OCI-LY1 (cell line): ENCODE measurements around the gene TMSB15B.
"Not testable (repeated sequence)": the region's sequence is repeated elsewhere in the genome, so short reads cannot be mapped to it uniquely, and the experiment has no call there.

Source experiments
- H2AFZ ChIP-seq: fragments of 200-600 bp; sonication (generic), shearing (Covaris generic); 2 replicates; pipeline ENCODE4 v1.6.0; 2014; ENCODE audit warnings: antibody characterized with exemption, mild to moderate bottlenecking, low read length
- H3F3A ChIP-seq: fragments of 200-600 bp; sonication (generic), shearing (Covaris generic); 2 replicates; pipeline ENCODE4 v1.6.0; 2014; ENCODE audit warnings: mild to moderate bottlenecking, antibody characterized with exemption, low read length, moderate library complexity; ENCODE audit not compliant: insufficient read depth
- H3K27ac ChIP-seq: fragments of 200-600 bp; sonication (generic); 2 replicates; pipeline ENCODE4 v1.5.1; 2014; ENCODE audit warnings: low read length, mixed run types, mild to moderate bottlenecking, low read depth; ENCODE audit not compliant: poor library complexity, severe bottlenecking
- H3K27me3 ChIP-seq: fragments of 200-600 bp; sonication (generic); 2 replicates; pipeline ENCODE4 v1.6.0; 2014; ENCODE audit warnings: antibody characterized with exemption, mild to moderate bottlenecking, low read length, moderate library complexity; ENCODE audit not compliant: insufficient read depth
- H3K36me3 ChIP-seq: fragments of 200-600 bp; sonication (generic); 2 replicates; pipeline ENCODE4 v1.6.1; 2014; ENCODE audit warnings: mild to moderate bottlenecking, antibody characterized with exemption, low read length, moderate library complexity, mixed read lengths; ENCODE audit not compliant: insufficient read depth
- H3K4me1 ChIP-seq: fragments of 200-600 bp; sonication (generic); 2 replicates; pipeline ENCODE4 v1.5.1; 2014; ENCODE audit warnings: mild to moderate bottlenecking, low read length, moderate library complexity; ENCODE audit not compliant: insufficient read depth, severe bottlenecking
- H3K4me2 ChIP-seq: fragments of 200-600 bp; sonication (generic), shearing (Covaris generic); 2 replicates; pipeline ENCODE4 v1.6.1; 2014; ENCODE audit warnings: low read length
- H3K4me3 ChIP-seq: fragments of 200-600 bp; sonication (generic); 2 replicates; pipeline ENCODE4 v1.5.1; 2014; ENCODE audit warnings: low read length, low read depth, mild to moderate bottlenecking, mixed read lengths; ENCODE audit not compliant: poor library complexity, severe bottlenecking
- H3K79me2 ChIP-seq: fragments of 200-600 bp; shearing (Covaris generic); 2 replicates; pipeline ENCODE4 v1.6.1; 2016; ENCODE audit warnings: mixed run types, low read length, mixed read lengths; ENCODE audit not compliant: insufficient read depth
- H3K9ac ChIP-seq: fragments of 200-600 bp; sonication (generic), shearing (Covaris generic); 2 replicates; pipeline ENCODE4 v1.6.1; 2014; ENCODE audit warnings: mild to moderate bottlenecking, low read length, mixed read lengths
- H3K9me2 ChIP-seq: fragments of 200-600 bp; sonication (generic), shearing (Covaris generic); 2 replicates; pipeline ENCODE4 v1.6.1; 2014; ENCODE audit warnings: low read depth, mild to moderate bottlenecking, low read length, mixed read lengths
- H3K9me3 ChIP-seq: fragments of 200-600 bp; shearing (Covaris generic); 2 replicates; pipeline ENCODE4 v1.6.1; 2014; ENCODE audit warnings: low read length, mixed read lengths
- H4K20me1 ChIP-seq: fragments of 200-600 bp; sonication (generic), shearing (Covaris generic); 2 replicates; pipeline ENCODE4 v1.6.0; 2016; ENCODE audit warnings: mild to moderate bottlenecking, low read length; ENCODE audit not compliant: insufficient read depth
- CTCF ChIP-seq: fragments of 200-600 bp; sonication (generic), shearing (Covaris generic); IDR thresholded peaks from 2 replicates; pipeline ENCODE4 v1.5.1; 2017; ENCODE audit warnings: mild to moderate bottlenecking, antibody characterized with exemption, low read length, moderate library complexity, mixed read lengths
- EZH2 ChIP-seq: fragments of 200-600 bp; sonication (generic), shearing (Covaris generic); IDR thresholded peaks from 2 replicates; pipeline ENCODE4 v1.8.0; 2017; ENCODE audit warnings: borderline replicate concordance, mixed run types, mild to moderate bottlenecking, antibody characterized with exemption, low read length, moderate library complexity, mixed read lengths

The TMSB15B gene

GRCh38 chrX:103918571-103919269 is 43.7 kb upstream of the TMSB15B start:
- Histone ChIP-seq H3K4me1 (peaks cover 23% of the 10 kb centered on the region), H3K36me3 (no peaks in the 10 kb centered on the region), H3F3A (no peaks in the 10 kb centered on the region), H2AFZ (no peak overlapping the region), H3K9ac (peak overlapping the region; percentile 88), H3K4me3 (peak overlapping the region; percentile 79), H3K27me3 (no peaks in the 10 kb centered on the region), H3K4me2 (peak overlapping the region; percentile 97), H3K9me3 (no peaks in the 10 kb centered on the region), H3K79me2 (no peaks in the 10 kb centered on the region), H4K20me1 (no peaks in the 10 kb centered on the region), H3K9me2 (no peaks in the 10 kb centered on the region), H3K27ac (peak overlapping the region; percentile 89)
- TF ChIP-seq CTCF (no peak), EZH2 (no peak)

- H3K79me2 ChIP-seq = no peaks in the 10 kb centered on the region
- H3K27ac ChIP-seq = peak overlapping the region; percentile 89
- peak overlapping the region; percentile 79 for H3K4me3 ChIP-seq
- H4K20me1 ChIP-seq = no peaks in the 10 kb centered on the region
- H3K27me3 ChIP-seq = no peaks in the 10 kb centered on the region
- H3K9ac ChIP-seq = peak overlapping the region; percentile 88
- H3F3A ChIP-seq = no peaks in the 10 kb centered on the region
- no peaks in the 10 kb centered on the region for H3K9me3 ChIP-seq
- H3K9me2 ChIP-seq = no peaks in the 10 kb centered on the region
- peaks cover 23% of the 10 kb centered on the region for H3K4me1 ChIP-seq
- H2AFZ ChIP-seq = no peak overlapping the region
- no peaks in the 10 kb centered on the region for H3K36me3 ChIP-seq
- TF ChIP-seq CTCF (peak; percentile 32; the same call in 1 of the 2 replicates), EZH2 (no peak)
- H3K4me2 ChIP-seq = peak overlapping the region; percentile 97
These were observed 43.2 kb upstream of the TMSB15B start for GRCh38 chrX:103919270-103919637.

- H3F3A ChIP-seq, H3K27me3 ChIP-seq, H4K20me1 ChIP-seq, H2AFZ ChIP-seq, H3K79me2 ChIP-seq, H3K36me3 ChIP-seq, H3K9me2 ChIP-seq, H3K9me3 ChIP-seq: not testable (repeated sequence)
- peak overlapping the region; percentile 88; the same call in 1 of the 2 replicates for H3K9ac ChIP-seq
- H3K27ac ChIP-seq = peak overlapping the region; percentile 89
- H3K4me1 ChIP-seq = peaks cover 35% of the 10 kb centered on the region
- H3K4me3 ChIP-seq = peak overlapping the region; percentile 79
- H3K4me2 ChIP-seq = peak overlapping the region; percentile 97
These were observed 41.9 kb upstream of the TMSB15B start for GRCh38 chrX:103920515-103920914.

GRCh38 chrX:103927030-103927429 is 35.4 kb upstream of the TMSB15B start:
- Histone ChIP-seq H2AFZ (no peak overlapping the region), H3K9me3 (no peaks in the 10 kb centered on the region), H3K79me2 (no peaks in the 10 kb centered on the region), H3K27me3 (no peaks in the 10 kb centered on the region), H3K4me1 (peaks cover 31% of the 10 kb centered on the region), H3K4me3 (no peak overlapping the region), H3K9me2 (no peaks in the 10 kb centered on the region), H3K9ac (no peak overlapping the region), H3K4me2 (no peak overlapping the region), H3K36me3 (no peaks in the 10 kb centered on the region), H3K27ac (no peak overlapping the region), H4K20me1 (no peaks in the 10 kb centered on the region), H3F3A (no peaks in the 10 kb centered on the region)
- no peak for TF ChIP-seq EZH2
- TF ChIP-seq CTCF = no peak
